Neural progenitor cell (in vitro differentiated cells): ENCODE results near the gene SLC39A12. TPM values are rescaled to one million over a fixed set of nuclear protein-coding genes. Genes with fewer than 3 reads are reported as not detected.

Source experiments
- DNase-seq: peaks from one replicate; pipeline ENCODE4 v3.0.0-alpha.2; 2016; ENCODE audit warnings: low spot score
- H2AFZ ChIP-seq: fragments of 200-600 bp; sonication (generic); replicated peaks from 2 replicates; pipeline ENCODE4 v1.6.1; 2016; ENCODE audit warnings: antibody characterized with exemption
- H3F3A ChIP-seq: fragments of 200-600 bp; sonication (generic); 2 replicates; pipeline ENCODE4 v1.6.1; 2016; ENCODE audit warnings: antibody characterized with exemption, low read depth
- H3K27ac ChIP-seq: fragments of 200-600 bp; sonication (generic); 2 replicates; pipeline ENCODE4 v1.5.1; 2016; ENCODE audit warnings: mild to moderate bottlenecking
- H3K27me3 ChIP-seq: fragments of 200-600 bp; sonication (generic); 2 replicates; pipeline ENCODE4 v1.6.1; 2016; ENCODE audit warnings: mild to moderate bottlenecking, moderate library complexity
- H3K36me3 ChIP-seq: fragments of 200-600 bp; sonication (generic); 2 replicates; pipeline ENCODE4 v1.5.1; 2016
- H3K4me1 ChIP-seq: fragments of 200-600 bp; sonication (generic); 2 replicates; pipeline ENCODE4 v1.6.1; 2016; ENCODE audit warnings: mixed run types
- H3K4me2 ChIP-seq: fragments of 200-600 bp; sonication (generic); 2 replicates; pipeline ENCODE4 v1.6.1; 2016
- H3K4me3 ChIP-seq: fragments of 200-600 bp; sonication (generic); 2 replicates; pipeline ENCODE4 v1.5.1; 2016
- H3K79me2 ChIP-seq: fragments of 200-600 bp; sonication (generic); 2 replicates; pipeline ENCODE4 v1.6.1; 2016; ENCODE audit warnings: low read depth
- H3K9ac ChIP-seq: fragments of 200-600 bp; sonication (generic); 2 replicates; pipeline ENCODE4 v1.6.1; 2016
- H3K9me3 ChIP-seq: fragments of 200-600 bp; sonication (generic); 2 replicates; pipeline ENCODE4 v1.5.1; 2016; ENCODE audit warnings: low read depth
- H4K20me1 ChIP-seq: fragments of 200-600 bp; sonication (generic); 2 replicates; pipeline ENCODE4 v1.6.1; 2016; ENCODE audit warnings: low read depth
- H3K27ac Mint-ChIP-seq: 3 replicates; pipeline ENCODE4 v1.8.0; 2021; ENCODE audit warnings: mixed read lengths
- H3K27me3 Mint-ChIP-seq: 2 replicates; pipeline ENCODE4 v1.8.0; 2022; ENCODE audit warnings: low read depth, mild to moderate bottlenecking, inconsistent platforms, moderate library complexity, mixed read lengths; ENCODE audit not compliant: insufficient read depth
- H3K36me3 Mint-ChIP-seq: 3 replicates; pipeline ENCODE4 v1.8.0; 2021; ENCODE audit warnings: mixed read lengths
- H3K4me1 Mint-ChIP-seq: 3 replicates; pipeline ENCODE4 v1.8.0; 2021; ENCODE audit warnings: mixed read lengths
- H3K4me3 Mint-ChIP-seq: 3 replicates; pipeline ENCODE4 v1.8.0; 2021; ENCODE audit warnings: mild to moderate bottlenecking, moderate library complexity, mixed read lengths
- H3K9me3 Mint-ChIP-seq: 3 replicates; pipeline ENCODE4 v1.8.0; 2020; ENCODE audit warnings: mixed read lengths
- CTCF ChIP-seq: fragments of 200-600 bp; sonication (generic); IDR thresholded peaks from 2 replicates; pipeline ENCODE4 v1.5.1; 2017; ENCODE audit warnings: antibody characterized with exemption, mild to moderate bottlenecking
- EZH2 ChIP-seq: fragments of 200-600 bp; sonication (generic); IDR thresholded peaks from 2 replicates; pipeline ENCODE4 v1.6.1; 2017; ENCODE audit warnings: antibody characterized with exemption, mild to moderate bottlenecking, moderate library complexity
- EZH2phosphoT487 ChIP-seq: fragments of 200-600 bp; sonication (generic); IDR thresholded peaks from 2 replicates; pipeline ENCODE4 v1.6.1; 2017; ENCODE audit warnings: antibody characterized with exemption
- total RNA-seq: library from RNA; depleted of rRNA; stranded (reverse); fragments of >200 nt; gene quantifications from 2 replicates; pipeline ENCODE4 v1.2.3, GENCODE V29; 2015; ENCODE audit warnings: low replicate concordance

Gene SLC39A12
- total RNA-seq, 1 donor from 2014 or later = 0.22 TPM

- TF ChIP-seq EZH2phosphoT487 (no peak), CTCF (no peak), EZH2 (no peak)
- Histone ChIP-seq H3F3A (no peaks in the 10 kb centered on the region), H4K20me1 (no peaks in the 10 kb centered on the region), H3K27me3 (no peaks in the 10 kb centered on the region), H3K4me1 (no peaks in the 10 kb centered on the region), H3K4me3 (no peak overlapping the region), H3K9ac (no peak overlapping the region), H3K9me3 (no peaks in the 10 kb centered on the region), H3K27ac (no peak overlapping the region), H3K79me2 (no peaks in the 10 kb centered on the region), H3K4me2 (no peak overlapping the region), H2AFZ (no peak overlapping the region), H3K36me3 (no peaks in the 10 kb centered on the region)
- H3K27ac Mint-ChIP-seq = no peak overlapping the region
- peaks cover 12% of the 10 kb centered on the region for H3K9me3 Mint-ChIP-seq
- H3K4me1 Mint-ChIP-seq = no peaks in the 10 kb centered on the region
- no peaks in the 10 kb centered on the region for H3K36me3 Mint-ChIP-seq
- no peak for DNase-seq
- no peak overlapping the region for H3K4me3 Mint-ChIP-seq
- no peaks in the 10 kb centered on the region for H3K27me3 Mint-ChIP-seq
These were observed 68.8 kb downstream of the SLC39A12 start for GRCh38 chr10:18020523-18020922.

- DNase-seq = no peak
- Histone ChIP-seq H3K36me3 (no peaks in the 10 kb centered on the region), H3K79me2 (no peaks in the 10 kb centered on the region), H3K9me3 (no peaks in the 10 kb centered on the region), H3K4me2 (no peak overlapping the region), H3K27ac (no peak overlapping the region), H2AFZ (no peak overlapping the region), H3K9ac (no peak overlapping the region), H4K20me1 (no peaks in the 10 kb centered on the region), H3K4me3 (no peak overlapping the region), H3K27me3 (no peaks in the 10 kb centered on the region), H3F3A (no peaks in the 10 kb centered on the region), H3K4me1 (no peaks in the 10 kb centered on the region)
- Mint-ChIP-seq H3K27me3 (no peaks in the 10 kb centered on the region), H3K36me3 (no peaks in the 10 kb centered on the region), H3K9me3 (peaks cover 12% of the 10 kb centered on the region), H3K4me3 (no peak overlapping the region), H3K27ac (no peak overlapping the region), H3K4me1 (no peaks in the 10 kb centered on the region)
- TF ChIP-seq EZH2phosphoT487 = no peak
- no peak for TF ChIP-seq CTCF
- TF ChIP-seq EZH2 = no peak
These were observed 70.2 kb downstream of the SLC39A12 start for GRCh38 chr10:18021725-18022480.

- Histone ChIP-seq H3K4me1 (peaks cover 7% of the 10 kb centered on the region), H3K27me3 (no peaks in the 10 kb centered on the region), H2AFZ (no peak overlapping the region), H3K9me3 (no peaks in the 10 kb centered on the region), H3K27ac (no peak overlapping the region), H4K20me1 (no peaks in the 10 kb centered on the region), H3K79me2 (no peaks in the 10 kb centered on the region), H3K4me2 (no peak overlapping the region), H3F3A (no peaks in the 10 kb centered on the region), H3K4me3 (no peak overlapping the region), H3K9ac (no peak overlapping the region), H3K36me3 (no peaks in the 10 kb centered on the region)
- TF ChIP-seq CTCF = no peak
- TF ChIP-seq EZH2 = no peak
- no peak for TF ChIP-seq EZH2phosphoT487
- Mint-ChIP-seq H3K27me3 (peaks cover 3% of the 10 kb centered on the region), H3K27ac (no peak overlapping the region), H3K4me3 (no peak overlapping the region), H3K36me3 (no peaks in the 10 kb centered on the region), H3K4me1 (peaks cover 16% of the 10 kb centered on the region), H3K9me3 (no peaks in the 10 kb centered on the region)
- no peak for DNase-seq
These were observed 91.7 kb downstream of the SLC39A12 start for GRCh38 chr10:18043148-18044006.
